ENCODE measurements around the gene DLX1.
A peak's percentile ranks its signal among the peaks of the same experiment; 100 is the strongest.

DLX1 gene

GRCh38 chr2:172072303-172072702 is 13.0 kb upstream of the DLX1 start:
- TF ChIP-seq ZEB2 (tag by site-specific recombination; IDR thresholded peaks at IDR 0.05) (no peak), ZNF394 (tag by site-specific recombination; IDR thresholded peaks at IDR 0.05; ENCODE audit: borderline replicate concordance) (no peak), ZNF513 (tag by site-specific recombination; IDR thresholded peaks at IDR 0.05) (no peak), ZBTB17 (tag by site-specific recombination; IDR thresholded peaks at IDR 0.05) (peak; percentile 84), PRDM6 (tag by site-specific recombination; IDR thresholded peaks at IDR 0.05) (peak; percentile 37), ZNF292 (tag by site-specific recombination; IDR thresholded peaks at IDR 0.05; ENCODE audit: borderline replicate concordance, low read depth) (no peak), GLIS1 (tag by site-specific recombination; IDR thresholded peaks at IDR 0.05) (no peak), ZFP3 (tag by site-specific recombination; IDR thresholded peaks at IDR 0.05; ENCODE audit: low read depth) (no peak), ZFP37 (tag by site-specific recombination; IDR thresholded peaks at IDR 0.05) (no peak)
- CTCF ChIA-PET = interaction anchor here (0.7 kb wide), 1 partner anchor 44 kb away, joined by 3 read pairs; no protein-coding TSS in a partner anchor
- Histone ChIP-seq H3K9me3 (ENCODE audit: control insufficient read depth, insufficient read depth, low read depth, low read length) (no peaks in the 10 kb centered on the region), H3K4me3 (ENCODE audit: low read depth, low read length) (no peak overlapping the region), H3K36me3 (ENCODE audit: control insufficient read depth in 2 of 2, insufficient read depth in 1 of 2, low read length in 2 of 2) (no peaks in the 10 kb centered on the region), H3K4me1 (ENCODE audit: control insufficient read depth, insufficient read depth, low read length) (peaks cover 6% of the 10 kb centered on the region; the same call in 1 of the 2 replicates), H3K27ac (ENCODE audit: extremely low read depth, low read depth, low read length) (no peak overlapping the region)
- POLR2A ChIA-PET = interaction anchor here (1.0 to 2.6 kb wide), 3 partner anchors 13 to 29 kb away, joined by 3 to 8 read pairs (median 4); partner anchors contain the start of gene DLX1

DNA sequence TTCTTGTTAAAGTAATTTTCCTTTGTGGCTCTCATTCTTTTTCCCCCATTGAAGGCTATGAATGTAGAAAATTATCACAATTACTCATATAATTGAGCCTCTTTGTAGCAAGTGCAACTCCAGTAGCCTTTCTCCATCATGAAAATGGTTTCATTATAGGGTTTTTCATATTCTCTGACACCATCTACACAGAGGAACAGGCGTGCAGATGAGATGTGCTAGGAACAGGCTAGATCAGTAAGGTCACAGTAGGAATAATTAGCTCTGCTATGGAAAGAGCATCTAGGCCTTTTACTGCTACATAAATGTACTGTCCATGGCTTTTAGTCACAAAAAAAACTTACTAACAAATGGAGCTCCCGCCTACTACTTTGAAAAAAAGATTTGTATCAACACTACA is 12.6 kb upstream of the DLX1 start:
- POLR2A ChIA-PET = interaction anchor here (1.0 to 2.6 kb wide), 3 partner anchors 13 to 29 kb away, joined by 3 to 8 read pairs (median 4); partner anchors contain the start of gene DLX1
- TF ChIP-seq ZNF777 (tag by site-specific recombination; IDR thresholded peaks at IDR 0.05; ENCODE audit: borderline replicate concordance) = no peak
- TF ChIP-seq SP2 (tag by site-specific recombination; IDR thresholded peaks at IDR 0.05) = no peak
- no peak for TF ChIP-seq ZNF18 (tag by site-specific recombination; IDR thresholded peaks at IDR 0.05)
- no peak for TF ChIP-seq ZNF239 (tag by site-specific recombination; IDR thresholded peaks at IDR 0.05)
- TF ChIP-seq ZXDB (tag by site-specific recombination; IDR thresholded peaks at IDR 0.05) = no peak
- no peak for TF ChIP-seq ZEB2 (tag by site-specific recombination; IDR thresholded peaks at IDR 0.05)
- no peak for TF ChIP-seq ZNF624 (tag by site-specific recombination; IDR thresholded peaks at IDR 0.05)
- TF ChIP-seq ZBTB20 (tag by site-specific recombination; IDR thresholded peaks at IDR 0.05) = no peak
- TF ChIP-seq ZNF792 (tag by site-specific recombination; IDR thresholded peaks at IDR 0.05) = no peak
- TF ChIP-seq PRDM6 (tag by site-specific recombination; IDR thresholded peaks at IDR 0.05) = 0 out of 2 replicates have a peak, but pooled peaks have one; percentile 4
- no peak for TF ChIP-seq ZNF707 (tag by site-specific recombination; IDR thresholded peaks at IDR 0.05)
- TF ChIP-seq ZNF23 (tag by site-specific recombination; IDR thresholded peaks at IDR 0.05; ENCODE audit: borderline replicate concordance) = no peak
- TF ChIP-seq ZNF768 (tag by site-specific recombination; IDR thresholded peaks at IDR 0.05) = no peak
- 0 out of 2 replicates have a peak, but pooled peaks have one; percentile 13 for TF ChIP-seq FEZF1 (tag by site-specific recombination; IDR thresholded peaks at IDR 0.05)
- Histone ChIP-seq H3K4me1 (ENCODE audit: control insufficient read depth, insufficient read depth, low read length) (peaks cover 6% of the 10 kb centered on the region; the same call in 1 of the 2 replicates), H3K4me3 (ENCODE audit: low read depth, low read length) (no peak overlapping the region), H3K36me3 (ENCODE audit: control insufficient read depth in 2 of 2, insufficient read depth in 1 of 2, low read length in 2 of 2) (no peaks in the 10 kb centered on the region), H3K27ac (ENCODE audit: extremely low read depth, low read depth, low read length) (no peak overlapping the region), H3K9me3 (ENCODE audit: control insufficient read depth, insufficient read depth, low read depth, low read length) (no peaks in the 10 kb centered on the region)
- CTCF ChIA-PET = interaction anchor here (0.7 kb wide), 1 partner anchor 45 kb away, joined by 3 read pairs; no protein-coding TSS in a partner anchor
